Upper lobe of left lung (tissue), 6 donors: Measurements from ENCODE around the gene INSRR. TPM values are rescaled to one million over a fixed set of nuclear protein-coding genes. Genes with fewer than 3 reads are reported as not detected.

Experiments
- ATAC-seq, 2 donors: fragments of 200-7000 bp; cut with Tn5 transposase; one replicate each; pipeline ENCODE4 v1.9.1; 2022; ENCODE audit warnings: mild to moderate bottlenecking in 2 of 2, moderate library complexity in 2 of 2; ENCODE audit not compliant: low FRiP score in 2 of 2
- DNase-seq, 2 donors: peaks; one replicate each; pipeline ENCODE4 v3.0.0-alpha.2; 2019 to 2020
- H3K27ac ChIP-seq, 4 donors: fragments of 200-600 bp; sonication (generic); one replicate each; pipeline ENCODE4 v1.5.1; 2016 to 2019
- H3K27me3 ChIP-seq, 4 donors: fragments of 200-600 bp; sonication (generic); one replicate each; pipeline ENCODE4 v1.5.1; 2017 to 2019
- H3K36me3 ChIP-seq, 4 donors: fragments of 200-600 bp; sonication (generic); one replicate each; pipeline ENCODE4 v1.5.1; 2016 to 2019
- H3K4me1 ChIP-seq, 4 donors: fragments of 200-600 bp; sonication (generic); one replicate each; pipeline ENCODE4 v1.5.1; 2018 to 2019
- H3K4me3 ChIP-seq, 4 donors: fragments of 200-600 bp; sonication (generic); one replicate each; pipeline ENCODE4 v1.5.1; 2017 to 2019; ENCODE audit warnings: mild to moderate bottlenecking in 2 of 4, moderate library complexity in 1 of 4
- H3K9me3 ChIP-seq, 4 donors: fragments of 200-600 bp; sonication (generic); one replicate each; pipeline ENCODE4 v1.5.1; 2018 to 2019
- EP300 ChIP-seq, 4 donors: sonication (generic); formaldehyde crosslinking; IDR thresholded peaks; one replicate each; pipeline ENCODE4 v1.5.1; 2017; ENCODE audit warnings: antibody characterized with exemption in 4 of 4, control low read depth in 2 of 4
- POLR2A ChIP-seq, 4 donors: fragments of 450-650 bp; IDR thresholded peaks; one replicate each; pipeline ENCODE4 v1.5.1; 2016 to 2017; ENCODE audit warnings: antibody characterized with exemption in 4 of 4, mild to moderate bottlenecking in 2 of 4
- POLR2AphosphoS5 ChIP-seq, 2 donors: sonication (generic); formaldehyde crosslinking; IDR thresholded peaks; one replicate each; pipeline ENCODE4 v1.5.1; 2017; ENCODE audit warnings: antibody characterized with exemption in 2 of 2
- WGBS, 2 donors: methylation state at CpG; one replicate each; pipeline ENCODE4 v1.1.5; 2017 to 2018; 5-methylcytosine and 5-hydroxymethylcytosine counted together
- total RNA-seq, 6 donors: library from RNA; depleted of rRNA in 4 of 6; stranded (reverse); fragments of >200 nt in 4 of 6; gene quantifications; one replicate each; pipeline versions ENCODE4 v1.1.0 to v1.2.1, GENCODE V29; 2016 to 2021
- TF ChIP-seq, protein P1 (sequence below), 6 experiments: fragments of 450-650 bp in 4 of 6; fragments of 200-600 bp in 2 of 6; sonication (generic) in 2 of 6; IDR thresholded peaks; one replicate each; pipeline ENCODE4 v1.5.1; 2016 to 2019; ENCODE audit warnings: antibody characterized with exemption in 6 of 6
- donor health status: DM: no; HTN: no; CAD: no; lungs with moderate emphysema.
- donor health status: DM: no; HTN: yes; CAD: no; lungs with severe emphysema.

INSRR gene
- total RNA-seq, 6 donors from 2014 or later: 0.03 to 0.22 TPM; not detected in 4

DNA sequence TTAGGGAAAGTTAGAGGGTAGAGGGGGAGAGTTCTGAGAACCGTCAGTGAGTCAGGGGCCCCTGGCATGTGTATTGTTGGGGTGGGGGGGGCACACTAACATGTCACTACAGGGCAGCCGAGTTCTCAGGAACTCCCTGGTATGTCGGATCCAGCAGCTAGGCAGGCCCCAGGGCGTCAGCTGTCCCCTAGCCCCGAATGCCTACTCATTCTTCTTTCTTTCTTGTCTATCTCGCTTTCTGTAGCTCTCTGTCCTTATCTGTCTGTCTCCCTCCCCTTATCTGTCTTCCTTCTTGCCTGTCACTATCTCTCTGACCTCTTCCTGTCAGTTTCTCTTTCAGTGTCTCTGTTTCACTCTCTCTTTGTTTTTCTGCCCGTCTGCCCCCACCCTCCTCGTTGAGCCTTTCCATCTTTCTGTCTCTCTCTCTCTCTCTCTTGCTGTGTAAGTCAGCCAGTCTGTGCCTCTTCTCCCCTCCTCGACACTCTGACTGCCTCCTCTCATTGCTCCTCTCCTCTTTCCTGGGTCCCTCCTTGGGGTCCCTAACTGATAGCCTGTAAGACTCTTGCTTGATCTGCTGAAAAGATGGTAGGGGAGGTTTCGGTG, 4.2 kb upstream of the INSRR start:
- Histone ChIP-seq H3K4me3 (no peak overlapping the region), H3K4me1 (peaks cover 25 to 27% (median 26%) of the 10 kb centered on the region in 4 donors), H3K36me3 (no peaks in the 10 kb centered on the region), H3K9me3 (no peaks in the 10 kb centered on the region), H3K27me3 (peaks cover 0 to 49% (median 27%) of the 10 kb centered on the region in 4 donors), H3K27ac (no peak overlapping the region)
- ATAC-seq (no peak), DNase-seq (no peak)
- 54 to 58% methylated on average over 10 of the region's 10 CpGs for WGBS, 2 donors
- TF ChIP-seq, protein P1, sequence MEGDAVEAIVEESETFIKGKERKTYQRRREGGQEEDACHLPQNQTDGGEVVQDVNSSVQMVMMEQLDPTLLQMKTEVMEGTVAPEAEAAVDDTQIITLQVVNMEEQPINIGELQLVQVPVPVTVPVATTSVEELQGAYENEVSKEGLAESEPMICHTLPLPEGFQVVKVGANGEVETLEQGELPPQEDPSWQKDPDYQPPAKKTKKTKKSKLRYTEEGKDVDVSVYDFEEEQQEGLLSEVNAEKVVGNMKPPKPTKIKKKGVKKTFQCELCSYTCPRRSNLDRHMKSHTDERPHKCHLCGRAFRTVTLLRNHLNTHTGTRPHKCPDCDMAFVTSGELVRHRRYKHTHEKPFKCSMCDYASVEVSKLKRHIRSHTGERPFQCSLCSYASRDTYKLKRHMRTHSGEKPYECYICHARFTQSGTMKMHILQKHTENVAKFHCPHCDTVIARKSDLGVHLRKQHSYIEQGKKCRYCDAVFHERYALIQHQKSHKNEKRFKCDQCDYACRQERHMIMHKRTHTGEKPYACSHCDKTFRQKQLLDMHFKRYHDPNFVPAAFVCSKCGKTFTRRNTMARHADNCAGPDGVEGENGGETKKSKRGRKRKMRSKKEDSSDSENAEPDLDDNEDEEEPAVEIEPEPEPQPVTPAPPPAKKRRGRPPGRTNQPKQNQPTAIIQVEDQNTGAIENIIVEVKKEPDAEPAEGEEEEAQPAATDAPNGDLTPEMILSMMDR (IDR thresholded peaks at IDR 0.05): no peak
- TF ChIP-seq EP300 (IDR thresholded peaks at IDR 0.05): no peak
- TF ChIP-seq POLR2A (IDR thresholded peaks at IDR 0.05): no peak
- no peak for TF ChIP-seq POLR2AphosphoS5 (IDR thresholded peaks at IDR 0.05)

DNA sequence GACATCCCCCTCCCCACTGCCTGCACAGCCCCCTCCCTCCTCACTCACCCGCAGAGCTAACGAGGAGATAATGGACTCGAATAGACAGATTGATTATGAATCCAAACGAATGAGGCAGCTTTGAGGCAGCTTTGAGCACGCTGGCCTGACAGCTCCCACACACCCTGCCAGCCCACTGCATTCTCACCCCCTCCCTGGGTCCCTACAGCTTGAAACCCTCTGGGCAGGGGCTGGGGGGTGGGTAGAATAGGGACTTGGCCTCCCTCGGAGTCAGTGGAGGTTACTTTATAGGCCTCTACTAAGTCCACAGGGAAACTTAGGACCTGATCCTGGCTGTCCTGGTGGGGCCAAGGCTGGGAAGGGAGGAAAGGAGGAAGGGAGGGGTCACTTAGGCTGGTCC, 3.7 kb upstream of the INSRR start:
- Histone ChIP-seq H3K36me3 (no peaks in the 10 kb centered on the region), H3K27ac (no peak overlapping the region), H3K4me1 (peaks cover 25 to 27% (median 26%) of the 10 kb centered on the region in 4 donors), H3K4me3 (no peak overlapping the region), H3K27me3 (peaks cover 0 to 54% (median 27%) of the 10 kb centered on the region in 4 donors), H3K9me3 (no peaks in the 10 kb centered on the region)
- 66 to 87% methylated on average over 2 to 6 of the region's 6 CpGs for WGBS, 2 donors
- TF ChIP-seq, protein P1 (IDR thresholded peaks at IDR 0.05): no peak
- no peak for TF ChIP-seq EP300 (IDR thresholded peaks at IDR 0.05)
- TF ChIP-seq POLR2A (IDR thresholded peaks at IDR 0.05): no peak
- TF ChIP-seq POLR2AphosphoS5 (IDR thresholded peaks at IDR 0.05): no peak
- no peak for DNase-seq
- ATAC-seq: no peak

DNA sequence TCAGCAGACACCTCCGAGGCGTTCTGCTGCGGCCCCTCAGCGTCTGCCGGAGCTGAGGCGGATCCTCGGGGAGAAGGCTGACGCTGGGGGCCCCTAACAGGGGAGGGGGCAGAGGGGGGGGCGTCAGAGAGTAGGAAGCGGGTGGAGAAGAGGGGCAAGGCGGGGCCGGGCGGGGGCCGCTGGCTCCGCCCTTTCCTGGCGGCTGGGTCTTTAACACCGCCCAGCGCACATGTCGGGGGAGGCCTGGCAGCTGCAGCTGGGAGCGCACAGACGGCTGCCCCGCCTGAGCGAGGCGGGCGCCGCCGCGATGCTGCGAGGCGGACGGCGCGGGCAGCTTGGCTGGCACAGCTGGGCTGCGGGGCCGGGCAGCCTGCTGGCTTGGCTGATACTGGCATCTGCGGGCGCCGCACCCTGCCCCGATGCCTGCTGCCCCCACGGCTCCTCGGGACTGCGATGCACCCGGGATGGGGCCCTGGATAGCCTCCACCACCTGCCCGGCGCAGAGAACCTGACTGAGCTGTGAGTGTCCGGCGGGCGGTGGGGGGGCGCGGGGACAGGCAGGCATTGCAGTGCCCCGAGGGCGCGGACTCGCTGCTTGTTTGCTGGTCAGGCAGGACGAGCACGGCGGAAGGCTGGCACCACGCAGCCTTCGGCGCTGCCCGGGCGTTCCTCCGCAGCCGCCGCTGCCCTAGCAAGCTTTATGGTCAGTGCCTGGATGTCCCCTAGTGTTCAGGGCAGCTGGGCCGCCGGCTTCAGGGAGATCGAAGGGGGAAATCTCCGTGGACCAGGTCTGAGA, 1.9 kb upstream of the INSRR start, which contains the start of gene NTRK1:
TSS of gene NTRK1 (plus strand) at position 238 of the 796 bp plus-strand sequence. CDS start at position 308, 70 bp downstream.
- ATAC-seq: peak in 1 of 2 donors; percentile 67

DNA sequence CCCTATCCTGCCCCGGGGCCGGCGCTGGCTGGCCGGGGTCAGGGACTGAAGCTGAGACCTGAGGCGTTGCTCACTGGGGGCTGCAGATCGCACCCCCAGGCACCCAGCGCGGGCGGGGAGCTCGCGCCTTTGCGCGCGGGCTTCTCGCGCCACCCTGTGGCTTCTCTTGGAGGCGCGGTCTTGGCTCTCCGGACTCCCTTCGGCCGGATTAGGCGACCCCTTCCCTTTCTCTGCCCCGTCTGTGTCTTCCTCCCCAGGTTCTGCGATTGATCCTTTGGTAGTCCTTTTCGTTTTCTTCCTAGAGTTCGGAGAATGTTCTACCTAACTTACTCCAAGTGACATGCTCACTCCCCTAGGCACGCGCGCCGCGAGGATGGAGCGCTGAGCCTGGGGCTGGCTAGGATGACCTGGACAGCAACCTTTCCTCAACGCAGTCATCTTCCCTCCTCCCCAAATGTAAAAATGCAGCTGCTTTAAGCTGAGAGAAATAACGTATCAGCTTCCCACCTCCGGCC, 1.3 kb upstream of the INSRR start:
- Histone ChIP-seq H3K4me1 (peaks cover 25 to 27% (median 26%) of the 10 kb centered on the region in 4 donors), H3K27ac (no peak overlapping the region), H3K36me3 (no peaks in the 10 kb centered on the region), H3K27me3 (peaks cover 0 to 43% (median 27%) of the 10 kb centered on the region in 4 donors), H3K4me3 (peak overlapping the region in 3 of 4 donors; percentile 21 to 37 (median 37)), H3K9me3 (no peaks in the 10 kb centered on the region)
- WGBS, 2 donors: 1 to 4% methylated on average over 25 to 28 of the region's 35 CpGs
- ATAC-seq (peak; percentile 35 to 86), DNase-seq (peak in 1 of 2 donors; percentile 89)
- TF ChIP-seq EP300 (IDR thresholded peaks at IDR 0.05) (no peak), POLR2A (IDR thresholded peaks at IDR 0.05) (no peak)
- TF ChIP-seq, protein P1 (IDR thresholded peaks at IDR 0.05): peak; percentile 45 to 73 (median 67)

More for the DNA sequence above, 1.9 kb upstream of the INSRR start, which contains the start of gene NTRK1:
- H3K9me3 ChIP-seq: no peaks in the 10 kb centered on the region
- no peak within 1 kb of the TSS for H3K27ac ChIP-seq
- H3K4me3 ChIP-seq: peak within 1 kb of the TSS in 3 of 4 donors; percentile 21 to 37 (median 37)
- WGBS, 2 donors: 2% methylated on average over 47 of the region's 69 CpGs; no CpG with 5 or more reads in 1 of the 2 donors
- peak in 1 of 2 donors; percentile 87 for DNase-seq
- H3K27me3 ChIP-seq: peaks cover 0 to 48% (median 27%) of the 10 kb centered on the region in 4 donors
- H3K36me3 ChIP-seq: no peaks in the 10 kb centered on the region
- peaks cover 25 to 27% (median 26%) of the 10 kb centered on the region in 4 donors for H3K4me1 ChIP-seq
- TF ChIP-seq POLR2AphosphoS5 (IDR thresholded peaks at IDR 0.05) (no peak), EP300 (IDR thresholded peaks at IDR 0.05) (no peak), POLR2A (IDR thresholded peaks at IDR 0.05) (no peak)
- TF ChIP-seq, protein P1 (IDR thresholded peaks at IDR 0.05): no peak
